IPS DF 19.7 (cell line): ENCODE measurements around the gene MYL5.
"Not testable (repeated sequence)": the region's sequence is repeated elsewhere in the genome, so short reads cannot be mapped to it uniquely, and the experiment has no call there.

ENCODE experiments used
- DNase-seq: peaks from one replicate; pipeline ENCODE4 v3.0.0-alpha.2; 2013; ENCODE audit warnings: low read depth, low spot score

Gene MYL5

DNA sequence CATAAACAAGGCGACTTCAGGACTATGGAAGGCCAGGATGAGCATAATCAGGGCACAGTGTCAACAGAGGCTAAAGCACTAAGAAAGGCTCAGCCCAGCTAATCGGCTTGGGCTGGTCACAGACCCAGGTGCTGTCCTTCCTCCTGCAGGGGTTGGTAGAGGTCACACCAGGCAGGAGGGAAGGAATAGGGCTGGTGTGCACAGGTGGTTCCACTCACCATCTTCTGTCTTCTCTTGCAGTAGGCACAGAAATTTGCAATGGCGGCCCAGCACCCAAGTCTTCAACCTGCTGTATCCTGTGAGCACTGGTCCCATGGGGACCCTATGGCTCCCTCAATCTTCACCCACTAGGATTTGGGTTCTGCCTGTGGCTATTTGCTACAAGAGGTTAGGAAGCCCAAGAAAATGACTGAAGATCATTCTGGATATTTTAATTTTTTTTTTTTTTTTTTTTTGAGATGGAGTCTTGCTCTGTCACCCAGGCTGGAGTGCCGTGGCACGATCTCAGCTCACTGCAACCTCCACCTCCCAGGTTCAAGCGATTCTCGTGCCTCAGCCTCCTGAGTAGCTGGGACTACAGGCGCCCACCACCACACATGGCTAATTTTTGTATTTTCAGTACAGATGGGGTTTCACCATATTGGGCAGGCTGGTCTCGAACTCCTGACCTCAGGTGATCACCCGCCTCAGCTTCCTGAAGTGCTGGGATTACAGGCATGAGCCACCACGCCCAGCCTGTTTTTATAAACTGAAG is 4.4 kb upstream of the MYL5 start:
- DNase-seq, result not testable (repeated sequence)

DNA sequence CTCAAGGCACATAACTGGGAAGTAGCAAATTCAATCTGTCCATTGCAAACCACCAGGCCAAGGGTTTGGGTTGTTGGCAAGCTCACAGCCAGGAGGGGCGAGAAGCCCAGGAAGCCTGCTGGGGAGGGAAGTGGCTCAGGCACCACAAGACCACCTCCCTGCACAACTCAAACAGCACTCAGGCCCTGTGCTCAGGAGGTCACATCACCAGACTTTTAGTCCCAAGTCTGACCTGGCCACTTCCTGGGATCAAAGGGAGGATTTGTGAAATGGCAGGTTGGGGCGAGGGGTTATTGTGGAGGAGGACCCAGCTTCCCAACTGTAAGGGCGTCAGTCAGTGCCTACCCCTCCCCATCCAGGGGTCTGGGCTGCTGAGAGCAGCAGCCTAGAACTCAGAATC is 2.6 kb upstream of the MYL5 start:
- DNase-seq, result no peak

DNA sequence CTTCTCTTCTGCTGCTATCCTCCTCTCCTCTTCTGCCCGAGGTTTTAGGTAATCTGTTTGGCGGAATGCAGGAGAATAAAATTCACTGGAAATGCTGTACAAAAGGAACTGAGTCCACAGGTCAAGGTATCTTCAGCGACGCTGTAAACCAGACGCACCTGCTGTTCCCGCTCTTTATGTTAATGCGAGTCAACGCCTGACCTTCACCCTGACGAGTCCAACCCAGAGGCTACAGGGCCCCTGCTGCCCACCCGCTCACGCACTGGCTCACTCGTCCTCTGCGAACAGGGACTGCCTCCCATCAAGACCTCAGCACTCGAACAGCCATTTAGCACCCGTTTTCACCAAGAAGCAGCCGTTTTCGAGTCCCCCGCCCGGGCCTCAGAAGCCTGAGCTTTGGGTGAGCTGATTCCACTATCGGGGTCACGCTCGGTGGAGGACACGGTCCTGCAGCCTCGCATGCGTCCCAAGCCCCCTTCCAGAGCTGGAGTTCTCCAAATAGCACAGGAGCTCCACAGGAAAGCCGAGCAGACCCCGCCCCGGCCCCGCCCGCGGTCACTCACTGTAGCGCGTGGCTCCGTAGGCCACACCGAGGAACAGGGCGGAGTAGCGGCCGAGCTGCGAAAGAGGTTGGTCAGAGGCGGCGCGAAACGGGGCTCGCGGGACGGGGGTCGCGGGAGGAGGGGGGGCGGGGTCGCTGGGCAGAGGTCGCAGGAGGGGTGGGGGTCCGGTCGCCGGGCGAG is 822 bp upstream of the MYL5 start:
- DNase-seq, result no peak

DNA sequence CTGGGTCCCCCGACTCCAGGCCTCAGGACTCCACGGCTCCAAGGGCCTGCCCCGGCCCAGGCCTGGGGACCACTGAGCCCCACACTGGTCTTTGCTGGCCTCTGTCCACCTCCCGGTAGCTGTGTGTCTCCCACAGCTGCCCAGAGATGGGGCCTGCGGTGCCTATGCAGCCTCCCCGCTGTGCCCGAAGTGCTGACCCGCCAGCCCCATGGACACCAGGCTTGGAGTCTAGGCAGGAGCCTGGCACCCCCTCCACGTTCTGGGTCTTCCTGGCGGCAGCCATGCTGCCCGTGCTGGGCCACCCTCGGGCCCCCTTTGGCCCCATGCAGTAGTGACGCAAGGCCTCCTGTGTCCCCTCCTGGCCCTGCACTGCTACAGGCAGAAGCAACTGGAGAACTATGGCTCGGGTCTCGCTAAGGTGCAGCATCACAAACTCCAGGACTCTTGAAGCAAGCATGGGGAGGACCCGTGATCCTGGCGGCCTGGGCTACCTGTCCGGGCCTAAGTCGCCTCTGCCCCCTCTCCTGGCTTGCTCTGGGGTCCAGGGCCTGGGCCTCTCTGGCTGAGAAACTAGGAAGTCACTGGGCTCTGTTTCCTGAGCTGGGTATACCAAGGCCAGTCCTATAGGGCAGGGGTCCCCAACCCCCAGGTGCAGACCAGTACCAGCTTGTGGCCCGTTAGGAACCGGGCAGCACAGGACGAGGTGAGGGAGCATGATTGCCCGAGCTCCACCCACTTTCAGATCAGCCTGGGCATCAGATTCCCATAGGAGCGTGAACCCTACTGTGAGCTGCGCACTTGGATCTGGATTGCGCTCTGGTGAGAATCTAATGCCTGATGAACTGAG is 917 bp downstream of the MYL5 start:
- no peak for DNase-seq

DNA sequence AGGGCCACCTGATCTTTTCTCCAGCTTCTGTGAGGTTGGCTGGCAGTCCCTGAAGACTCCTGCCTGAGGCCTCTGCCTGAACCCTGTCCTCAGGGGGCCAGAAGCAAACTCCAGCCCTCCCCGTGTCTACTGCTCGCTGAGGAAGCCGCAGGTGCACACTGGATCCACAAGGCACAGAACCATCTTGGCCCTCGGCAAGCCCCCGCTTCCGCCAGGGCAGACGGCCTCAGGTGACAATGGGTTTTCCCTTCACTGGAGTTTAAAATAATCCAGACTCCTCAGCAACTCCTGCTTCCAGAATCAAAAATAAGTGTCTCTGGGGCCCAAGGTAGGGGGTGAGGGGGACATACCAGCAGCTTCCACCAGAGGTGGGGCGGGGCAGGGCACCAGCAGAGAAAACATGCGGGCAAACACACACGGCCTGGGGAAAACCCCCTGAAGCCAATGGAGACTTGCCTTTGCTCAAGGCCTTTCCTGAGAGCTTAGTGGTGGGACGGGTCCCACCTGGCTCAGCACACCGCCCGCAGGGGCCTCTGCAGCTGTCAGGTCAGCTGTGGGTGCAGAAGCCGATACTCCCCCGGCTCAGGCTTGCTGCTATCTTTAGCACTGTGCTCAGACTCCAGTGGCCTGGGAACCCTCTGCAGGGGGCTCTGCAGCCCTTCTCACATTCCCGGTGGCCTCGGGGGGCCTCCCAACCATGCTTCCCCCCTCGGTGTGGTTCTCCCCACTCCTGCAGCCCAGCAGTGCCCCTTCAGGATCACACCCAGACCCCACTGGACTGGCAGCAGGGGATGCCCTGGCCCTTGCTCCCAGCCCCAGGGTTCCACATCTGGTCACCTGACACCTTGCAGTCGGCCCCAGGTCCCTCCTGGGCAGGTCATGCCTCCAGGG is 1.9 kb downstream of the MYL5 start:
- DNase-seq, result no peak

DNA sequence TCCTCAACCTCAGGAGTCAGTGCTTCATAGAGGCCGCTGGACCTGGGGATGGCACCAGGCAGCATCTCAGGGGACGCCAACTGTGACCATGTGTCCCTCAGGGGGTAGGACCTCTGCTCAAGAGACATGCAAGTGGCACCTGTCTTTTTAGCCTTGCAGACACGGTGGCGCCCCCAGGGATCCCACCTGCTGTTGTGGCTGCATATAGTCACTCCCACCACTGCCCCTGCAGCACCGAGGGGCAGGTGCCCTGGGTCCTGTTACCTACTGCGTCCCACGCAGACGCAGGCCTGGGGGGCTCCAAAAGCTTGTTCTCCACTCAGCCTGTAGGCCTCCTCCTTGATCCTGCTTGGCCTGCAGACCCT is 2.5 kb downstream of the MYL5 start:
- DNase-seq, result no peak

DNA sequence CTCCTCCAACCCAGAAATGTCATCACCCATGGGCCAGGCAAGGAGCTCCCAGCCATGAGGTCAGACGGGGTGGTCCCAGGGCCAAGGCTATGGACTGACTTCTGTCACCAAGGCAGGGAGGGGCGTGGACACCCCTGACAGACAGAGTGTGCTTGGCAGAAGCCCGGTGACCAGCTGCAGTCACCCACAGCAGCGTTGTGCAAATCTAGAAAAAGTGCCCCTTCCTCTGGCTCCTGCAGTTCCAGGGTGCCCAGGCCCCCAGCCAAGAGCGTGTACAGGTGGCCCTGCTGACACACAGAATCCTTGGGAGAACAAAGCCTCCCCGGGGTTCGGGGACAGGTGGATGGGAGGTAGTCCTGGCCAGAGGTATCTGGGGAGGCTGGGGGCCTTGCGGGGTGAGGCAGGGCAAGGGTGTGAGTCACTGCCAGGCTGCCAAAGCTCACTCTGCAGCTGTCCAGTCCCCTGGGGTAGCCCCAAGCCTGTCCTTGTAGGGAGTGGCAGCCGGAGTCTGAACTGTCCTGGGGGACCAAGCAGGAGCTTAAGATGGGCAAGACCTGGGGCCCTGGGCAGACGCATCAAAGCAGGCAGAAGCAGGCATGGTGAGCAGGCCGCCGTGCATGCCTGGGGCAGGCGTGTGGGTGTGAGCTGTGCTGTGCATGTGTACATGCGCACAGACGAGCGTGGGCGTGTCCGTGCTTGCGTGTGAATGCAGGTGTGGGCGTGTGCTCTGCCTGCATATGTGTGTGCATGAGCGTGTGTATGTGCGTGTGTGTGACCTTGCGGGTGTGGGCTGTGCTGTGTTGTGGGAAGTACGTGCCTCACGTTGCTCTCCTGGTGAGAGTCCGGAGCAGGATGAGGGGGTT is 3.3 kb downstream of the MYL5 start:
- DNase-seq, result no peak

DNA sequence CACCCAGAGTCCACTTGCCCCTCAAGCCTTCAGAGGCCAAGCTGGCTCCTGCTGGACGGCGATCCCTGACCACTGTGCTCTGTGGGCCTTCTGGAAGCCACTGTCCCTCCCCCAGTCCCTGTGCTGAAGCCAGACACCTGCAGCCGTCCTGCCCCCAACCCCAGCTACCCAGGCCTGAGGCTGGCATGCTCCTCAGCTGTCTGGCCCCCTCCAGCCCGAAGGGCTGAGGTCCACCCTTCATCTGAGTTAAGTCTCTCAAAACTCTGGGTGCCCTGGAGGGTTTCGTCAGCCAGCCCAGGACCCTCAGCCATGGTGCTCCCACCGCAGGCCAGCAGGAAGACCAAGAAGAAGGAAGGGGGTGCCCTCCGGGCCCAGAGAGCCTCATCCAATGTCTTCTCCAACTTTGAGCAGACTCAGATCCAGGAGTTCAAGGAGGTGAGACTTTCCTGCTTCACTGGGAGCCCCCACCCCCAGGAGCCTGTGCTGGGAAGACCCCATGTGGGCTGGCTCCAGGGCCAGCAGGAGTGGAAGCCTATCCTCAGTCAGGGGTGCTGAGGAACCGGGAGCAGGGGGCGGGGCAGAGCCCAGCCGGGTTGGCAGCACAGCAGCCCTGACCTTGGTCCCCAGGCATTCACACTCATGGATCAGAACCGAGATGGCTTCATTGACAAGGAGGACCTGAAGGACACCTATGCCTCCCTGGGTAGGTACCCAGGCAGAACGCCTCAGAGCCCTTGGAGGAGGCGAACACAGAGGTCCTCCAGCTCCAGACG is 4.2 kb downstream of the MYL5 start:
- DNase-seq, result no peak

DNA sequence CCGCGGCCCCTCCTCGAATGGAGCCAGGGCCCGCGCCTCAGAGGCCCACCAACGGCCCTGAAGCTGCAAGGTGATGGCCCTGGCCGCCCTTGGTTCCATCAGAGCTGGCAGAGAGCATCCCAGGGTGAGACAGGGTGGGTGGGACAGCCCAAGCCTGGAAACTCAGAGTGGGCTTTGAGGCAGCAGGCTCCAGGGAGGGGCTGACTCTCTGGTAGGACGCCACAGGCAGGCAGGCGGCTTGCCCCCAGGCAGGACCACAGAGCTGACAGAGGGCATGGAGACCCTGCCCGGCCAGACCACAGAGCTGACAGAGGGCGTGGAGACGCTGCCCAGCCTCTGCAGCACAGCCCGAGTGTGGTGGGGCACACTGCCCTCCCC is 4.8 kb downstream of the MYL5 start:
- no peak for DNase-seq

DNA sequence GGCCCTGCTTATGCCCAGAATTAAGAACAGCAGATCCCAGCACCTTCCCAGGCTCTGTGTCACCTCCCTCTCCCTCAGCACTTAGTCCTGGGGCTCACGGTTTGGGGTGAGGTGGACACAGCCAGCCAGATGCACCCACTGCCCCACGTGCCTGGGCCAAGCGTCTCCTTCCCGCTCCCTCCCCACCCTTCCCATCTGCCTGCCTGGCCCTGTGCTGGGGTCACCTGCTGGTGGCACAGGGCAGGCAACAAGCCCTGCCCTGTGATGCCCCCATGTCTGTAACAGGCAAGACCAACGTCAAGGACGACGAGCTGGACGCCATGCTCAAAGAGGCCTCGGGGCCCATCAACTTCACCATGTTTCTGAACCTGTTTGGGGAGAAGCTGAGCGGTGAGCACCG is 5.3 kb downstream of the MYL5 start:
- DNase-seq, result no peak

DNA sequence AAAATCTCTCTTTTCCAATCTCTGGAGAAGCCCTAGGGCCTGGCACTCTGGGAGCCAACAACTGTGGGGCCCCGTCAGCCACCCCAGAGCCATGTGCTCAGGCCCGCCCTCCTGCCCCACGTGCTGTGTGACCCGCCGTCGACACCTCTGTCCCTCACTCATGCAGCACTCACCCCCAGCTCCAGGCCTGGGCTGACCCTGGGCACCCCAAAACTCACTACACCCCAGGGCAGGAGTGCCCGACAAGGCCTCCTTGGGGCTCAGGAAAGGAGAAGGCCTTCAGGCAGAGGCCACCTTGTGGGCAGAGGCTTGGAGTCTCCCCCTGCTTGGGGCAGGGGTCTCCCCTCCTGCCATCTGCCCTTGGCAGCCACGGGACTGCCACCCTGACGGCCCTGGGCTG is 5.7 kb downstream of the MYL5 start:
- DNase-seq, result no peak

DNA sequence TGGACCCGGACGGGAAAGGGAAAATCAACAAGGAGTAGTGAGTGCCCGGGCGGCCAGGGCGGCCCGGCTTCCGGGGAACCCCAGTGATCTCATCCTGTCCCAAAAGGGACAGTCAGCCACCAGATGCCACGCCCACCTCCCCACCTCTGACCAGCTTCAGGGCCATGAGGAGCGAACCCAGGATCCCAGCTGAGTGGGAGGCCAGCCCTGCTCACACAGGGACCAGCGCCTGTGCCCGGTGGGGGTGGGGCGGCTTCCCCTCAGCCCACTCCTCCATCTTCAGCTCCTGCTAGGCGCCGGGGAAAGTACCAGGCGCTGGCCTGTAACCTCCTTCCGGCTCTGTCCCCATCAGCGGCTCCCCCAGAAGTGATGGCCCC is 6.2 kb downstream of the MYL5 start:
- no peak for DNase-seq

DNA sequence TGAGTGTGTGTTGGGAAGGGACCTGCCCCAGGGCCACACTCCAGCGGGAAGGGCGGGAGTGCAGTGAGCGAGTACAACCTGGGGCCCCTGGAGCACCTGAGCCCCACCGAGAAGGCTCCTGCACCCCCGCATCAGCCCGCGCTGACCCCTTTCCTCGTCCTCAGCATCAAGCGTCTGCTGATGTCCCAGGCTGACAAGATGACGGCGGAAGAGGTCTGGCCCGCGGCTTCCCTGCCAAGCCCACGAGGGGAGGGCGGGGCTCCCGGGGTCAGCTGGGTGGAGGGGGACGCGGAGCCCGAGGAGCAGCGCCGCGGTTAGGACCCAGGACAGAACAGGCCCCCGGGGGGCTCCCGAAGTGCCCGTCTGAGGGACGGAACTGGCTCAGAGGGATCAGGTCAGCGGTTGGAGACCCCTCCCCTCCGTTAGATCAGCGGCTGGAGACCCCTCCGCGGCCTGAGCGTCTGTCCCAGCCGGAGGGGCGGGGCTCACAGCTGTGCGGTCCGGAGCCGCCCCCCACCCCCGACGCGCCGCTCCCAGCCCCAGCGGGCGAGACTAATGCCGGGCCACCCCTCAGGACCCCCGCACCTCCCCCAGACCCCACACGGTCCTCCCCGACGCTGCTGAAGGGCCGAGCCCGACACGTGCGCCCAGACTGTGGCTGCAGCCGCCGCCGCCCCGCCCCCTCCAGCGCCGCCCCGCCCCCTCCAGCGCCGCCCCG is 6.7 kb downstream of the MYL5 start:
- DNase-seq, result no peak

DNA sequence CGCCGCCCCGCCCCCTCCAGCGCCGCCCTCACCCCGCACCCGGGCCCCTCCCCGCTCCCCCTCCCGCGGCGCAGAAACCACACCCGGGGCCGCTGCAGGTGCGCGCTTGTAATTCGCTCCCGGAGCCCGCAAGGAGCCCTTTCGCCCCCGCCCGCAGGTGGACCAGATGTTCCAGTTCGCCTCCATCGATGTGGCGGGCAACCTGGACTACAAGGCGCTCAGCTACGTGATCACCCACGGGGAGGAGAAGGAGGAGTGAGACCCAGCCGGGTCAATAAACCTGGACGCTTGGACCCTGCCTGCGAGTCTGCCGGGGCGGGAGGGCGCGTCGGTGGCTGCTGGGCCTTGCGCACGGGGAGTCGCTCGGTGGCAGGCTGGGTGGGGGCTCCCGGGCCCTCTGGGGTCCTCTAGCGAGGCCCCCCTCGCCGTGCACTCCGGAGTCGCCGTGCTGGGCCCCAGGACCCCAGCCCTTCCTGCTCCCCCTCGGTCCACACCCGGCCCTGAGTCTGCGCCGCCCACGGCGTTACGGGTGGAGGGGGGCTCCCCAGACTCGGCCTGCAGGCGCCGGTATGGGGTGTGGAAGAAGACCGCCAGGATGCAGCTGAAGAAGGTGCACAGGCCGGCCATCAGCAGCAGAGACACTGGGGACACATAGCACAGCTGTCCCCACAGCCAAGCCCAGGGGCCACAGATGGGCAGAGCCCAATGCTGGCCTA is 7.6 kb downstream of the MYL5 start:
- no peak for DNase-seq

DNA sequence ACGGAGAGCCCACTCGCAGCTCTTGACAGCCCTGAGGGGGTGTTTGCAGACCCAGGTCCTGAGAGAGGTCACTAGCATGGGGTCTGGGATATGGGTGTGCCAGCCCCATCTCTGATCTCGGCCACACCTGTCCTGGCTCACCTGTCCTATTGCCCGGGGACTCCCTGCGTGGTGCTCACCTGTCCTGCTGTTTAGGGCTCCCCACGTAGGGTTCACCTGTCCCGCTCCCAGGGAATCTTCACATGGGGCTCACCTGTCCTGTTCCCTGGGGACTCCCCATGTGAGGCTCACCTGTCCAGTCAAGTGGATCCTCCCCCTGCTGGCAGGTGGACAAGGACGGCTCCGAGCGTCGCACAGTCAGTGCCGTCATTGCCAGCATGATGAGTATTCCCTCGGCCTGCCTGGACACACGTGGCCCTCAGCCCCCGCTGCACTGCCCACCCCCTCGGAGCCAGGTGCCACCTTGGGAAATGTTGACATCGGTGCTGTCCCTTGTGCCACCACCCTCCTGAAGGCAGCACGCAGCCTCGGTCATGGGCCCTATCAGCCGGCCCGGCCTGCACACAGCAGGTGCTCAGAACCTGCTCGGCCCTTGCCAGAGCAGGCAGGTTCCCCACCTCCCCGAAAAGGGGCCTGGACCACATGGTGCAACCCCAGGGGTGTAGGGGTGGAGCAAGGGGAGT is 8.3 kb downstream of the MYL5 start:
- no peak for DNase-seq

DNA sequence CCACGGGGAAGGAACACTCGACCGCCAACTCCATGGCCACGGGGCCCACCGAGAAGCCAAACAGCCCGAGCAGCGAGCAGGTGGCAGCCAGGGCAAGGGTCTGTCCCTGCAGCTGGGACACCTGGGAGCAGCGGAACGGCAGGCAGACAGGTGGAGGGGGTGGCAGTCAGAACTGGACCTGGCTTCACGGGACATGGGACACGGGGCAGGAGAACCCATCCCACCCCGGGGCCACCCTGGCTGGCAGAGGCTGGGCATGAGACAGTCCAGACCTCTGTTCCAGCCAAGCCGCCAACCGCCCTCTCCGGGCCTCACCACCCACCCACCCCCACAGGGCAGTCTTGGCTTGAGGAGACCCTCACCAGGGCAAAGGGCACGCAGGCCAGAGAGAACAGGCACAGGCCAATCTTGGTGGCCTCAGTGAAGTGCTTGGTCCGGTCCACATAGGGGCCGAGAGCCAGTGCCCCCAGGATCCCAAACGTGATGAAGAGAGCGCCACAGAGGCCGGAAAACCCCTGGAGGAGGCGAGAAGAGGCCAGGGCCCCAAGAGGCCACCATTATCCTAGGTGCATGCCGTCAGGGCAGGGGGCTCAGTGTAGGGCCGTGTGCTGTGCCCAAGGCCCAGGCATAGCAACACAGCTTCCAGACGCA is 9.0 kb downstream of the MYL5 start:
- no peak for DNase-seq

DNA sequence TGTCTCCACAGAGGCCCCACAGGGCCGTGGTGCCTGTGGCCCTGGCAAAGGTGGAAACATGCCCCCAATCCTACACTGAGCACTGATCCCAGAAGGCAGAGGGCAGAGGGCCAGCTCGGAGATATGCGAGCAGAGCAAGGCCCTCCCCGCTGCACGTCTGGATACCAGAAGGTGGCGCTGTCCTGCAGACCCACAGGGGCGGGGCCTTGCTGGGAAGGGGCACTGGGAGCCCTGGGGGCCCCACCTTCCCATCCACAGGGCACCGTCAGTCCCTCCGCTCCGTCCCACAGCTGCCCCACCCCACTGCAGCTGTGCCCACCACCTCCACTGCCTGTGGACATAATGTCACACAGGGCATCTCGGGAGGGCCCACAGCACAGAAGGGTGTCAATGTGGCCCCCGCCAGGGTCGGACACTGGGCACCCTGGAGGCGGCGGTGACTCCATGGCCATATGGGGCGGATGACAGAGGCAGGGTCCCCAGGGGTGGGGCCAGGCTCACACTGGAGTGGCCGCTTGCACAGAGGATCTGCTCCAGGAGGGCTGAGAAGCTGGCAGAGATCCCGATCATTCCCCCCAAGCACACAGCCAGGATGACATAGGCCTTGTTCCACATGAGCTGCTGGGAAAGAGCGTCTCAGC is 9.8 kb downstream of the MYL5 start:
- DNase-seq, result no peak
